HG03439 (cell line): Measurements from ENCODE around the gene AGAP1.
"Not testable (repeated sequence)": the region's sequence is repeated elsewhere in the genome, so short reads cannot be mapped to it uniquely, and the experiment has no call there.

Source experiments
- ATAC-seq: cut with Tn5 transposase; IDR thresholded peaks from one replicate; pipeline ENCODE4 v1.9.1; 2021; ENCODE audit warnings: mild to moderate bottlenecking, moderate library complexity; ENCODE audit not compliant: unreplicated experiment

Gene AGAP1

DNA sequence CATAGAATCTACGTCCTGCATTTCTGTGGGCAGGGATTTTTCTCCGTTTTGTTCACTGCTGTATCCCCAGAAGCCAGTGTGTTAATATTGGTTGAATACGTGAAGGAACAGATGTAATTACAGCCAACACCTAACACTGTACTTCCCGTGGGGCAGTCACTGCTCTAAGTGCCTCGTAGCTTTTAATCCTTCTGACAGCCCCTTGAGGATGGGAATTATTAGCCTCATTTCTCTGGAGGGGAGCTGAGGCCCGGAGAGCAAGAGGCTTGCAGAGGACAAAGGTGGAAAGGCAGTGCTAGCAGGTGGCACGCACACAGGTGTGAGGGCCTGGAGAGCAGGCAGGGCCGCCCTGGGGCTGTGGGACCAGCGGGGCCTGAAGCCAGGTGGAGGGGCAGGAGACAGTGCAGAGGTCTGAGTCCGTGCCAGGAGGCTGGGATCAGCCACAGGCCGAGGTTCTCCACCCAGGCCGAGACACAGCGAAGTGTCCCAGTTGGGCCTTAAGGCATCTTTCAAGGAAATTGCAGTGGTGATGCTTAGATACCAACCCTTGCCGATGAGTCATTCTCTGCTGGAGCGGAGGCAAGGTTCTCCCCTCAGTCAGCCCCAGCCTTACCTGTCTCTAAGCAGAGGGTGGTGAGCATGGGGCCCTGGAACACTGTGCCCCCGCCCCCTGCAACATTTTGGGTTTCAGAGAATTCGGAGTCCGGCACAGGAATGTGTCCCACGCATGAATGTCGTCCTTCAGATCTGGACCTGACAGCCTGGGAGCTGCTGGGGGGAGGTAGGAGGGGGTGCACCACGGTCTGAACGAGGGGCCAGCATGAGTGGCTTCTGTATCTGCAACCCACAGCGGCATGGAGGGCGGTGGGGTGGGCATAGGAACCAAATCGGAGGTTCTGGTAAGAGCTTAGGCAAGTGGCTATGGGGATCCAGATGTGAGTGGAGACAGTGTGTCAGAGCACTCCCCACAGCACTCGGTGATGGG, 551.7 kb downstream of the AGAP1 start:
- no peak for ATAC-seq

DNA sequence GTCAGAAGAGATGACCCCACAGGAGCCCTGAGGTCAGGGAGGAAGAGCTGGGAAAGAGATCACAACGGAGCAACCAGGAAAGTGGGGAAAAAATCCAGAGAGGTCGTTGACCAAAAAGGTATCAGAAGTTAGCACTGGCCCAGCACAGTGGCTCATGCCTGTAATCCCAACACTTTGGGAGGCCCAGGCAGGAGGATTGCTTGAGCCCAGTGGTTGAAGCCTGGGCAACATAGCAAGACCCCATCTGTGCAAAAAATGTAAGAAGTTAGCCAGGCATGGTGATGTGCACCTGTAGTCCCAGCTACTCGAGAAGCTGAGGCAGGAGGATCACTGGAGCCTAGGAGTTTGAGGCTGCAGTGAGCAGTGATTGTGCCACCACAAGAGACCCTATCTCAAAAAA, 552.9 kb downstream of the AGAP1 start:
- ATAC-seq: no peak

DNA sequence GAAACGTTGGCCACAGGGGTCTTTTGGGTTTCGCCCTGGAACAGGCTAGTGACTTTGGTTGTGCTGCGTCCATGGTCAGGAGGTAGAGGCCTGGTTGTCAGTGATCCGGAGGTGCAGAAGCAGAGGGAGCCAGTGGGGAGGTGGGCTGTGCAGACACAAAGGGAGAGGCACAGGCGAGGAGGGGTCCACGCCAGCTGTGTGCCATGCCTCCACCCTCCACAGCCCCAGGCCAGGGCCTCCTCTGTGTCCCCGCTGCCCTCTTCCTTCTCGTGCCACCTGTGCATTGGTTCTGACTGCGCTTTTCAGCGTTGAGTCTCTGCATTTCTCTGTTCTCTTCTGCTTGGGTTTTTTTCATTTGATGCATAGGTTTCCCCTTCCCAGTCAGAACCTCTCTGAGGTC, 553.3 kb downstream of the AGAP1 start:
- no peak for ATAC-seq

DNA sequence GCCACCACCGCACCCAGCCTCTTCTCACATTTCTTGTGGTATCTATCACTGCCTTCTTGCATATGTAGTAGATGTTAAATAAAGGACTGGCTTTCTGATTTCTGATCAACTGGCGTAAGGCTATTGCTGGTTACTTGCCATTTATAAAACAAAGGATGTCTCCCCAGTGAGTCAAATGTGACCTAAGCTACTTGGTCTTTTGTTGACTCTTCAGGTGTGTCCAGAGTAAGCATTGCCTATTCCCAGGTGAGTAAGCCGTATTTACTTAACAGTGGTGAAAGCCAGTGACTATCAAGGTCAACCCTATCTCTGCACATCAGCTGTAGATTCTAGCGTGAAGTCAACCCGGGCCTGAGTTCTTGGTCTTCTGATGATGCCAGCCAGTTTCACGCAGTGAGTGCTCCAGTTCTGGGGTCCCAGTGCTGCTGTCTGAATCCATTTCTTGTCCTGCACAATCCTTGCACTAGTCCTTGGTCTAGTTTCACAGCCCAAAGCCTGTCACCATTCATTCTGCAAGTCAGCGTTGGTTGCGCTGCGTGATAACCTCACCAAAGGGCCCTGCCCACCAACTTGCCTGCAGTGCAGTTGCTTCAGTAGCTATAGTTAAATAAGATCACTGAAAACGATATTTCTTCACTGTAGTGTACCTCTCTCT, 554.2 kb downstream of the AGAP1 start:
- ATAC-seq: no peak

DNA sequence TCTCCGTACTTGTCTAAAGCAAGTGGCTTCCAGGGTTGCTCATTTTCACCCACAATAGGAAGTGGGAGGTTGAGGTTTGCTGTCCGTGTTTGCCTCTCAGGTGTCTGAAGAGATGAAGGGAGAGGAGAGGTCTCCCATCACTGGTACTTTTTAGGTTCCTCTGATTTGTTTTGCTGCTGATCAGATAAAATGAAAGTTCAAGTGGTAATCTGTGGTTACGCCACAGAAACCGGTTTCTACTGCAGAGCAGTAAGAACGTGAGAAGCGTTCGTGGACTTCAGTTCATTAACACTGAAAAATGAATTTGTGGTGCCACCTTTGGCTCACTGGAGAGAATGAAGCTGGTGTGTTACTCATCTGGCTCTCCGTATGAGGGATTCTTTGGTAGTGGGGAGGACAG, 556.1 kb downstream of the AGAP1 start:
- ATAC-seq: no peak

DNA sequence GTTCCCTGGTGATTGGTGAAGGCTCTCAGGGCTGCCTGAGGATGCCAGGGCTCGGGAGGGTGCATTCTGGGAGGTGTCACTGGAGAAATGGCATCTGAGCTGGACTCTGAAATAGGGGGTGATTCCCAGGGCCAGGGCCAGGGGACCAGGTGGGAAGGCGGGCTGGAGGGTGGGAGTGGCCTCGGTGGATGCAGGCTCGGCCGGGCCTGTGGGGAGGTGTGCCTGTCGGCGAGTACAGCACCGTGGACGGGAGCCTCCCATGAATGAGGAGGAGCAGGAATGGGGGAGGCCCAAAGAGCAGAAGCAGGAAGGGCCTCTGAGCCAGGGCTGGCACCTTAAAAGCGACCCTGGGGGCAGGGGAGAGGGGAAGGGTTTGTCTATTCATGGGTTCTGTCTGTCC, 557.5 kb downstream of the AGAP1 start:
- no peak for ATAC-seq

DNA sequence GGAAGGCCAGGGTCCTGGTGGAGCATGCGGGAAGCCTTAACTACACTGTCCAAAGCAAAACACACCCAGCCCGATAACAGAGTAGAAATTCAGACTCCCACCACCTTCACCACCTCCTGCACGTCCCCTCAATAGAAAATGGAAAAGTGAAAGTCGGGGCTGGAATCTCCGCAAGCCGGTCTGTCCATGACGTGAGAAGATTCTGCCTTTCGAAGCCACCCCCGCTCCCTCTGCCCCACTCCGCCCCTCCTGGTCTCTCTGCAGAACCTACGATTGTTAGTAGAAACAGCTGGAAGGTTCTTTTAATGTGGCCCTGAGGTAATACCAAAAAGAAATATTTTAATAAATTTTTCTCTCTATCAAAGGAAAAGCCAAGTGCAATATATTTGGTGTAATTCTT, 558.0 kb downstream of the AGAP1 start:
- no peak for ATAC-seq

DNA sequence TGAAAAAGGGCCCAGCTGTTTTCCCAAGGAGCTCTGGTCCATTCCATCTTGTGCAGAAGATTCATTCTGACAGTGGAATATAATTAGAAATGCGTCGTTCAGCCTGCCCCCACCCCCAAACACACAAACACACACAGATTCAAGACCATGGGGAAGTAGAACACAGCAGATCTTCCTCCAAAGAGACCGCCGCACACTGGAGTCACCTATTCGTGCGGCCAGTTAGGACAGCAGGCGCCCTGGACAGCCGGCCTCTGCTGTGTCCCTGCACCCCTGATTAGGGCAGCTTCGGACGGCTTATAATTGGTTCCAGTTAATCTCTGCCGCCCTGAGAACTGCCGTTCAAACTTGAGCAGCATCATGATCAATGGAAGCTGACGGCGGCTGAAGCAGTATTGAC, 558.4 kb downstream of the AGAP1 start:
- no peak for ATAC-seq

DNA sequence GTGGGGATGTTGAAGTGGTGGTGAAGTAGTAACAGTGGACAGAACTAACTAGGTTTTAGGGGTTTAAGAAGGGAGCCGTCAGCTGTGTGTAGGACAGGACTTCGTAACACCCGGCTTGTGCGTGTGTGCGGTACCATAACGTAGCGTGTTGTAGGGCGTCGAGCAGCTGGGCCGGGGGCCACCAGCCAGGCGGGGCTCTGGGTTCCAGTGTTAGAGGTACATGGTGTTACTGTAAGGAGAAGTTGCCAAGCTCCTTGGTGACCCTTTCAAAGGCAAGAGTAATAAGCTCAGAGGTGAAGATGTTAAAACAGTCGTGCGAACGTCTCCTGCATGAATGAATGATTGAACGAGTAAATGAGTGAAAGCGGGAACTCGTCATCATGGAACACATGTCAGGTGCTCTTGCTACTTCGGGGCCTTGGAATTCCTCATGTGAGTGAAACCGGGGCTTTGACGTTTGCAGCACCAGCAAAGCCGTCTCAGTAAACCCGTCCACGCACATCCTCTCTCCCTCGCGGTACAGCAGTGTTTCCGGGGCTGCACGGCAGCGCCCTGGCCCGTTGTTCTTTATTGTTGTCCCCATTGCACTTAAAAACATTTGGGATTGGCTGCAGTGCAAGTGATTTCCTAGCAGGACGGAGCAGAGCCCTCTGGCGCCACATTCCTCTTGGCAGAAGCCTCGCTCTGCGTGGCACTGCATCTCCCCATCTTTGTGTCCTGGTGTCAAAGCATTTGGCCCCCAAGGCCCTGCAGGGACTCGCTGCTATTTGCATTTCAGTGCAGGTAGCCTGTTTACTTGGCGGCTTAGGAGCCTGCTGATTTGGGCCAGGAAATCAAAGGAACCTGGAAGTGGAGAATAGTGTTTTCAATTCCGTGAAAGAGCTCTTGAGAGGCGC, 559.3 kb downstream of the AGAP1 start:
- no peak for ATAC-seq

DNA sequence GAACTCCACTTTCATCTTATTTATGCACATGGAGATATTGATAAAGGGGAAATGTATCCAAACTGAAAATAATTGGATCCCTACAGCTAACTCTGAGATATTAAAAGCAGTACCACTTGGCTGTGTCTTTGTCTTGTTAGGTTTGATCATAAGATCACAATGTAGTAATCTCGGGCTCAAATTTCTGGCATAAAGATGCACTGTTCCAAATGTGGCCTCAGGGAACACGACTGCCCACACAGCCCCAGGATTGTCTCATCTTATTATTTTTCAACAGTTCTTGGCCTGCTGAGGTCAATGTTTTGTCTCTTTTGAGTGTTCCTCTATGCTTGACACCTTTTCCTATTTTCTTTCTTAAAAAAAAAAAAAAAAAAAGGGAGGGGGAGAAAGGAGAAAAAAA, 560.3 kb downstream of the AGAP1 start:
- no peak for ATAC-seq

DNA sequence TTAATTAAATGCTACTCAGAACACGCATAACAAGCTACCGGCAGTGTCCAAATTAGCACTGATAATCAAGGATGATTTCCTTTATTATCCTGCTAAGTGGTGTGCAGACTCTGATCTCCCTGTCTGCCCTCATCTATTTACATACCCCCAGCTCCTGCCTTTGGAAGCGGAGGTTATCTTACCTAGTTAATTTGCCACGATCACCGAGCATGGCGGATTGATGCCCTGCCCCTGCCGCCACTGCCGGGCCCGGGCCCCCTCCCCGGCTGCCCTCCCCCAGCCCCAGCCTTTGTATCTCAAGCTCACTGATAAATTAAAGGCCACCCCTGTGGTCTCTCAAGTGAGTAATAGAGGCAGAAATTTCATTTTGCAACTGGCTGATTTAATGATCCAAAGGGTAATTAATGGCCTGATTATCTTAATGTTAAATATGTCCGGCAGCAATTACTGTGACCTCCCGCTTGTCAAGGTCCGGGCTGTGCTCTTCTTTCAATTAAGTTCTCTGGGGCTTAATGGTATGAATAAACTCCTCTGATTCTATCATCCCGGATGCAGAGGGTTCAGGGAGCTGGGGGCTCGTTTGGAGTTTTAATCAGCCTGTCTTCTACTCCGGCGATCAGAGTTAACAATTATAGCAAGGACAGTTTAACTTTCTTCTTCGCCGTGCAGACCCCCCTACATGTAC, 560.9 kb downstream of the AGAP1 start:
- no peak for ATAC-seq

DNA sequence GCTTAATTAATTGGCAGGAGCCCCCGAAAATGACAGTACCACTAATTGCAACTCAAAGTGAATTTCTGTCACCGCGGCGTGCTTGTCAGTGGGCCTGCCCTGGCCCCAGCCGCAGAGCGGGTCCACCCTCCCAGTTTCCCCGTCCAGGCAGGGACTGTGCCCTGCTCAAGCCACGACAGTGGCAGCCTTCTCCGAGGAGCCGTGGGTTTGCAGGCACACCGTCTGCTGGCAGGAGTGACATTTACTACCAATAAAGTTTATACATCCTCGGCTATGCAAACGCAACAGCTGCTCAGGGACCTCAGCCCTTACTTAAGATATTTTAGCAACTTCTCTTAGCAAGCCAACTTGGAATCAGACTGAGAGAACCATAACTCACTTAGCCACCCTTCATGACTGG, 561.6 kb downstream of the AGAP1 start:
- no peak for ATAC-seq

DNA sequence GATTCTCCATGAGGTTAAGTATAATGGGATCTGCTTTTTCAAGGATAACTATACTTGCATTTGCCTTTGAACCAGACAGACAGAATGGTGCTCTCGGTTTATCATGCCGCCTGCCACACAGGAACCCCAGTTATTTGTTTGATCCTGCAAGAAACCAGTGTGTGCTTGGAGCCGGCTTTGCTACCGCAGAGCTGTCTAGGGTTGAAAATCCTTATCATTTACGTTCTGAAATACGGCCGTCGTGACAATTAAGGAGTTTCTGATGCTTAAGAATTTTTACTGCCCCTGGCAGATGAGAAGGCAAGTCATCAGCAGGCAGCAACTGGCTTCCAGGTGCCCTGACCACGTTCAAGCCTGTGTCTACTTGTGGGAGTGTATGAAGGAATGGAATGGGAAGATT, 562.3 kb downstream of the AGAP1 start:
- ATAC-seq: no peak

DNA sequence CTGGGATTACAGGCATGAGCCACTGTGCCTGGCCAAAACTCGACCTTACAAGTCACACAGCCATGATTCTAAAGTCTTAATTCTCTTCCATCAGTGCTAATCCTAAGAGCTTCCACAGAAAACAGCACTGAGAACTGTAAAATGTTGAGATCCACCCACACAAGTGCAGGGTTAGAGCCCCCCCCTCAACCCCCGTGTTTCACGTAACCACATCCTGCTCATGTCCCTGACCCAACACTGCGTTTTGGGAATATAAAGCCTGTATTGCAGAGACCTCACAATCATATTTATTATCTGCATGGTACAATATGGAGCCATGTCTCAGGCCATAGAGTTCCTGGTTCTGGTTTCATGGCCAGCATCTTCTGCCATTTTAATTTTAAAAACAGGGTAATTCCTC, 563.5 kb downstream of the AGAP1 start:
- no peak for ATAC-seq

DNA sequence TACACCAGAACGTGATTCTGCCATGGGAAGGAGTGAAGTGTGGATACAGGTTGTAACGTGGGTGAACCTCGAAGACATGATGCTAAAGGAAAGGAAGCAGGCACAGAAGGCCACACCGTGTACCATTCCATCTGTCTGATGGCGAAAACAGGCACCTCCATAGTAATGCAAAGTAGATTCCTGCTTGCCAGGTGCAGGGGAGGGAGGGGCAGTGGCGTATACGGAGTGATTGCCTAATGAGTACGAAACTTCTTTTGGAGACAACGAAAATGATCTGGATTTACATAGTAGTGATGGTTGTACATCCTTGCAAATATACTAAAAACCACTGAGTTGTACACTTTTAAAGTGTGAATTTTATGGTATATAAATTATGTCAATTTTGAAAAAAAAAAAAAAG, 567.7 kb downstream of the AGAP1 start:
- ATAC-seq: no peak

DNA sequence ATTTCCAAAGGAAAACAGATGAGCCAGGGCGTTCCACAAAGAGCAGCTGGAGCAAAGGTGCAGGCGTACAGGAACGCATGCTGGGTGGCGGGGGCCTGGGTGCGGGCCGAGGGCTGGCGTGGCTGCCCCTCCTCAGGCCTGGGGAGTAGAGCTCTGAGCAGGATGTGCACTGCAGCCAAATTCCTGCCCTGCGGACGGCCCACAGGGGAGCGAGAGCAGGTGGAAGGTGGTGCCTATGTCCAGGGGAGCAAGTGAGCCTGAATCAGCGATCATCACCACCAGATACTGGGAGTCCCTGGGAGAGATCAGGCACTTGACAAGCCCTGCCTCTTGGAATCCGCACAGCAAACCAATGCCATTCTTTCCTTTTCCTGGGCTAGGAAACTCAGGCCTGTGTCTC, 568.1 kb downstream of the AGAP1 start:
- no peak for ATAC-seq

DNA sequence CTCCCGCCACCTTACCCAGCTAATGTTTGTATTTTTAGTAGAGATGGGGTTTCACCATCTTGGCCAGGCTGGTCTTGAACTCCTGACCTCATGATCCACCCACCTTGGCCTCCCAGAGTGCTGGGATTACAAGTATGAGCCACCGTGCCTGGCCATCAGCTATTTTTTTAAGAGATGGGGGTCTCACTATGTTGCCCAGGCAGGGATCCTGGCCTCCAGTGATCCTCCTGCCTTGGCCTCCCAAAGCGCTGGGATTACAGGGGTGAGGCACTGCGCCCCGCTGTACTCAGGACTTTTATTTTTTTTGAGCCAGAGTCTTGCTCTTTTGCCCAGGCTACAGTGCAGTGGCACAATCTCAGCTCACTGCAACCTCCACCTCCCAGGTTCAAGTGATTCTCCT, 569.0 kb downstream of the AGAP1 start:
- not testable (repeated sequence) for ATAC-seq

DNA sequence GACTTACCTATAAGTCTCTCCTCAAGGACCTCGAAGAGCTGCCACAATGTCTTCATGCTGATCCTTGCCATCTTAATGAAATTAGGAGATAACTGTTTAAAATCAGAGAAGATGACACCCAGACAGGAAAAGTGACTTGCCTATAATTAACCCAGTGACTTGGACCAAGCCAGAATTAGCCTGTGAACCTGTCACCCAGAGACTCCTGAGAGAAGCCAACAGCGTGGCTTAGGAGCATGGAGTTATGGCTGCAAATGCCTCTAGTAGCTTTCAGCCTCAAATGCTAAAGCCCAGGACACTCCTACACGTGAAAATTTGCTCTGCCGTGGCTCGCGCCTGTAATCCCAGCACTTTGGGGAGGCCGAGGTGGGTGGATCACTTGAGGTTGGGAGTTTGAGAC, 570.2 kb downstream of the AGAP1 start:
- ATAC-seq: no peak

DNA sequence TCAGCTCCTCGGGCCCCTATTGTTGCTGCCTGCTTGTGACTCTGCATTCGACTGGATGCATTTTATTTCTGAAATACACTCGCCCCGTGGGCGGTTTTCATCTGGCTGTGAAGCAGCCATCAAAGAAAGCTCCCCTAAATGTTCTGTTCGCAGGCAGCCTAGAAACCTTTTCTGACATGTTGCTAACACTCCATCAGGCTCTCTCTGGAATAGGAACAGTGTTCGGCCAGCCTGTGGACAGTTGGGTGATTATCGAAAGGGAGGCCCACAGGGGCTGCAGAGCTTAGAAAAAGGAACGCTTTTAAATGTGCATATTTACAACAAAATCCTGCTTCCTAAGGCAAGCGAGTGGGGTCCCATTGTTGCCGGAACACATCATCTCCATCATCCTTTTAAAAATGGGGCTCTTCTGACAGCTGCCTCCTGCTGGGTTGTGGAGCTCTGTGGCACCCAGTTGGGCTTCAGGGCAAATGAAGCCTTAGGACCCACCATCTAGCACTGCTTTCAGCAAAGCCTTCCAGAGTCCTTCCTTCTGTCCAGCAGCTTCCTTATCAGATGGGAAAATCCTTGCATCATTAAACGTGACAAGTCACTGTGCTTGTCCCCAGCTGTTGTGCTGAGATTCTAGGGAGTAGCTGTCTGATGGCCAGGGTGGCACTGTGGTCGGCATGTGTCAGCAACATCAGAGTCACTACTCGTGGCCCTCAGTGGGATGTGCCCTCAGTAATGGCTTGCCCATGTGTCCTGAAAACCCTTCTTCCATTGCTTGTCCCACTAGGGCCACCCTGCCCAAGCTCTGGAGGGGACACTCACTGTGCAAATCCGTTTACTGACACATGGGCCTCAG, 571.7 kb downstream of the AGAP1 start:
- no peak for ATAC-seq

DNA sequence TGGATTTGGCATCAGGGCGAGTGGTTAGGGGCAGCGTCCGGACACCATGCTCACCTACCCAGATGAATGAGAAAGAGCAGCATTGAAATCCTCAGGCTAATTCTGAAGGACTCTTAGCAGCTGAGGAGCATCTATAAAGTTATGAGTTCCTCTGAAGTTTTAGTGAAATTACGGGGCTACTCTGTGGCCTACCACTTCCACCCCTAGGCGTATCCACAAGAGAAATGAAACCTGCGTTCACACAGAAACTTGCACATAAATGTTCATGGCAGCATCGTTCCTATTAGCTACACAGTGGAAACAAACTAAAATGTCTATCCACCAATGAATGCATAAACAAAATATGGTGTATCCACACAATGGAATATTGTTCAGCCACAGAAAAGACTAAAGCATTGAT, 576.4 kb downstream of the AGAP1 start:
- ATAC-seq: no peak
